ENCODE results near the gene PANX2.

The PANX2 gene

GRCh38 chr22:50177537-50178470 lies 7.3 kb downstream of the PANX2 start:
- H3K27ac ChIP-seq = no peak overlapping the region
- H3K27me3 ChIP-seq (replicated peaks) = no peaks in the 10 kb centered on the region
- DNase-seq = no peak
- TF ChIP-seq CTCF (IDR thresholded peaks at IDR 0.05; ENCODE audit: low read depth, low read length, missing control alignments) = no peak
- no peak overlapping the region for H3K4me3 ChIP-seq (ENCODE audit: low read depth, low read length)
- H3K36me3 ChIP-seq (replicated peaks) = no peaks in the 10 kb centered on the region
- in situ Hi-C loops (cut with HindIII; ENCODE audit: low pct_ligation_motif_present, low sequenced_read_pairs) = no loop called here

GRCh38 chr22:50178471-50178864 lies 7.9 kb downstream of the PANX2 start:
- in situ Hi-C loops (cut with HindIII; ENCODE audit: low pct_ligation_motif_present, low sequenced_read_pairs) = no loop called here
- H3K27me3 ChIP-seq (replicated peaks) = no peaks in the 10 kb centered on the region
- no peak for DNase-seq

GRCh38 chr22:50178871-50179869 lies 8.6 kb downstream of the PANX2 start:
- no peak for DNase-seq
- H3K27me3 ChIP-seq (replicated peaks) = no peaks in the 10 kb centered on the region
- H3K36me3 ChIP-seq (replicated peaks) = no peaks in the 10 kb centered on the region

More at GRCh38 chr22:50178471-50178864, 7.9 kb downstream of the PANX2 start:
- Histone ChIP-seq H3K4me3 (ENCODE audit: low read depth, low read length) (no peak overlapping the region), H3K36me3 (replicated peaks) (no peaks in the 10 kb centered on the region), H3K27ac (no peak overlapping the region)
- no peak for TF ChIP-seq CTCF (IDR thresholded peaks at IDR 0.05; ENCODE audit: low read depth, low read length, missing control alignments)

GRCh38 chr22:50179937-50180726 lies 9.6 kb downstream of the PANX2 start:
- H3K27ac ChIP-seq = no peak overlapping the region
- H3K4me3 ChIP-seq (ENCODE audit: low read depth, low read length) = no peak overlapping the region
- no peaks in the 10 kb centered on the region for H3K27me3 ChIP-seq (replicated peaks)
- no peak for DNase-seq
- no peak for TF ChIP-seq CTCF (IDR thresholded peaks at IDR 0.05; ENCODE audit: low read depth, low read length, missing control alignments)
- in situ Hi-C loops (cut with HindIII; ENCODE audit: low pct_ligation_motif_present, low sequenced_read_pairs) = no loop called here
- H3K36me3 ChIP-seq (replicated peaks) = no peaks in the 10 kb centered on the region

More at GRCh38 chr22:50178871-50179869, 8.6 kb downstream of the PANX2 start:
- Histone ChIP-seq H3K4me3 (ENCODE audit: low read depth, low read length) (no peak overlapping the region), H3K27ac (no peak overlapping the region)
- no peak for TF ChIP-seq CTCF (IDR thresholded peaks at IDR 0.05; ENCODE audit: low read depth, low read length, missing control alignments)
- in situ Hi-C loops (cut with HindIII; ENCODE audit: low pct_ligation_motif_present, low sequenced_read_pairs) = no loop called here
